Hematopoietic multipotent progenitor cell (in vitro differentiated cells): ENCODE results near the gene MAB21L2. TPM values are rescaled to one million over a fixed set of nuclear protein-coding genes. Genes with fewer than 3 reads are reported as not detected.

Experiments
- DNase-seq, 3 donors: peaks; one replicate each; pipeline ENCODE4 v3.0.0-alpha.2; 2011 to 2015; ENCODE audit warnings: low read depth in 2 of 3, low spot score in 2 of 3
- total RNA-seq: library from RNA; depleted of rRNA; stranded (reverse); fragments of >200 nt; gene quantifications from one replicate; pipeline ENCODE4 v1.2.3, GENCODE V29; 2012

Gene MAB21L2
- total RNA-seq, 1 donor: not detected

GRCh38 chr4:150573534-150573933 is 8.4 kb upstream of the MAB21L2 start:
- DNase-seq: peak in 2 of 3 donors; percentile 33 to 56

- no peak for DNase-seq
These were observed 7.3 kb upstream of the MAB21L2 start for GRCh38 chr4:150574678-150575077.

GRCh38 chr4:150577796-150578195 is 4.2 kb upstream of the MAB21L2 start:
- no peak for DNase-seq

- no peak for DNase-seq
These were observed 3.0 kb upstream of the MAB21L2 start for GRCh38 chr4:150578745-150579501.

GRCh38 chr4:150579551-150580234 is 2.3 kb upstream of the MAB21L2 start:
- no peak for DNase-seq

- DNase-seq: no peak
These were observed 1.6 kb upstream of the MAB21L2 start for GRCh38 chr4:150580306-150580705.

- no peak for DNase-seq
These were observed 820 bp upstream of the MAB21L2 start for GRCh38 chr4:150581056-150581605.

GRCh38 chr4:150581641-150582051 is 305 bp upstream of the MAB21L2 start:
- DNase-seq: no peak

- no peak for DNase-seq
These were observed 929 bp downstream of the MAB21L2 start for GRCh38 chr4:150582873-150583286.

GRCh38 chr4:150583287-150584110 is 1.5 kb downstream of the MAB21L2 start:
- no peak for DNase-seq

- no peak for DNase-seq
These were observed 2.4 kb downstream of the MAB21L2 start for GRCh38 chr4:150584111-150584915.

- no peak for DNase-seq
These were observed 3.7 kb downstream of the MAB21L2 start for GRCh38 chr4:150585611-150586010.

GRCh38 chr4:150586162-150586810 is 4.3 kb downstream of the MAB21L2 start:
- DNase-seq: no peak

GRCh38 chr4:150588316-150588715 is 6.4 kb downstream of the MAB21L2 start:
- DNase-seq: no peak

- no peak for DNase-seq
These were observed 7.2 kb downstream of the MAB21L2 start for GRCh38 chr4:150589157-150589556.

GRCh38 chr4:150590631-150591030 is 8.7 kb downstream of the MAB21L2 start:
- DNase-seq: no peak

GRCh38 chr4:150591406-150591805 is 9.5 kb downstream of the MAB21L2 start:
- DNase-seq: no peak

- DNase-seq: no peak
These were observed 10.0 kb downstream of the MAB21L2 start for GRCh38 chr4:150591904-150592303.

- DNase-seq: peak in 2 of 3 donors; percentile 9 to 25
These were observed 12.0 kb downstream of the MAB21L2 start for GRCh38 chr4:150593996-150594395.

GRCh38 chr4:150598909-150599308 is 17.0 kb downstream of the MAB21L2 start:
- no peak for DNase-seq
